ENCODE measurements around the gene CMBL.

DNA sequence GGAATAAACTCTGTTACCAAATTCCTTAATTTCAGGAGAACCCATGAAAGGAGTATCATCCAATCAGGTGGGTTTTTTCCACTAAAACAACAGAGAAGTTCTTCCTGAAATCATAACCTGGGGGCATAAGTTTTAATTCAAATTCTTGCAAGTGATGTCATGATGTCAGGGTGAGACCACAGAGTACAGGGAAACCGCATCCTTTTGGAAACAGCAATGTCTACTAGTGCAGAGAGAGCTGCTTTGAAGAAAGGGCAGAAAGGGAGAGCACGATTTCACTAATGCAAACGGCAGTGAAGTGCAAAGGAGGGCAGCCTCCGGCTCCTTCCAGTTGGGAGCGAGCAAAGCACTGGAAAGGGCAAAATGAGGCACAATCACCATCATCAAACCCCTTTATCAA is 20.6 kb upstream of the CMBL start:
- TF ChIP-seq, protein P1, sequence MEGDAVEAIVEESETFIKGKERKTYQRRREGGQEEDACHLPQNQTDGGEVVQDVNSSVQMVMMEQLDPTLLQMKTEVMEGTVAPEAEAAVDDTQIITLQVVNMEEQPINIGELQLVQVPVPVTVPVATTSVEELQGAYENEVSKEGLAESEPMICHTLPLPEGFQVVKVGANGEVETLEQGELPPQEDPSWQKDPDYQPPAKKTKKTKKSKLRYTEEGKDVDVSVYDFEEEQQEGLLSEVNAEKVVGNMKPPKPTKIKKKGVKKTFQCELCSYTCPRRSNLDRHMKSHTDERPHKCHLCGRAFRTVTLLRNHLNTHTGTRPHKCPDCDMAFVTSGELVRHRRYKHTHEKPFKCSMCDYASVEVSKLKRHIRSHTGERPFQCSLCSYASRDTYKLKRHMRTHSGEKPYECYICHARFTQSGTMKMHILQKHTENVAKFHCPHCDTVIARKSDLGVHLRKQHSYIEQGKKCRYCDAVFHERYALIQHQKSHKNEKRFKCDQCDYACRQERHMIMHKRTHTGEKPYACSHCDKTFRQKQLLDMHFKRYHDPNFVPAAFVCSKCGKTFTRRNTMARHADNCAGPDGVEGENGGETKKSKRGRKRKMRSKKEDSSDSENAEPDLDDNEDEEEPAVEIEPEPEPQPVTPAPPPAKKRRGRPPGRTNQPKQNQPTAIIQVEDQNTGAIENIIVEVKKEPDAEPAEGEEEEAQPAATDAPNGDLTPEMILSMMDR (IDR thresholded peaks at IDR 0.05; ENCODE audit: low read depth, low read length, poor library complexity, severe bottlenecking) = no peak
- no peak for TF ChIP-seq EZH2phosphoT487 (IDR thresholded peaks at IDR 0.05; ENCODE audit: borderline replicate concordance, low read length)

Data from DOHH2 (cell line).